HG03103 (cell line): ENCODE results near the gene LRP2BP.

Experiments
- ATAC-seq: cut with Tn5 transposase; IDR thresholded peaks from one replicate; pipeline ENCODE4 v1.9.1; 2021; ENCODE audit warnings: low read depth; ENCODE audit not compliant: unreplicated experiment

LRP2BP gene

GRCh38 chr4:185395238-185395955 is at the start of gene LRP2BP:
LRP2BP (minus strand) TSS chr4:185395924; CDS start chr4:185378186, 17,738 bp downstream.
- ATAC-seq = no peak

- ATAC-seq = no peak
Observed at GRCh38 chr4:185445209-185445608, 49.5 kb upstream of the LRP2BP start.

- no peak for ATAC-seq
Observed at GRCh38 chr4:185441479-185441878, 45.8 kb upstream of the LRP2BP start.

- ATAC-seq = peak; percentile 58
Observed at GRCh38 chr4:185437809-185438208, 42.1 kb upstream of the LRP2BP start.

- ATAC-seq = no peak
Observed at GRCh38 chr4:185435466-185435865, 39.7 kb upstream of the LRP2BP start.

GRCh38 chr4:185429660-185430059 is 33.9 kb upstream of the LRP2BP start:
- ATAC-seq = no peak

GRCh38 chr4:185426960-185427688 is 31.4 kb upstream of the LRP2BP start:
- no peak for ATAC-seq

GRCh38 chr4:185425647-185426352 is 30.1 kb upstream of the LRP2BP start, which contains the start of gene UFSP2:
UFSP2 (minus strand) TSS chr4:185425964; CDS start chr4:185425868, 96 bp downstream.
- peak; percentile 88 for ATAC-seq

GRCh38 chr4:185424905-185425646 is 29.4 kb upstream of the LRP2BP start:
- no peak for ATAC-seq

- no peak for ATAC-seq
Observed at GRCh38 chr4:185421366-185422124, 25.8 kb upstream of the LRP2BP start.

- ATAC-seq = no peak
Observed at GRCh38 chr4:185416955-185417354, 21.2 kb upstream of the LRP2BP start.

GRCh38 chr4:185412412-185412811 is 16.7 kb upstream of the LRP2BP start:
- no peak for ATAC-seq

GRCh38 chr4:185411849-185412248 is 16.1 kb upstream of the LRP2BP start:
- no peak for ATAC-seq

- no peak for ATAC-seq
Observed at GRCh38 chr4:185408432-185408831, 12.7 kb upstream of the LRP2BP start.

GRCh38 chr4:185405296-185405999 is 9.7 kb upstream of the LRP2BP start:
- ATAC-seq = no peak

GRCh38 chr4:185404031-185404430 is 8.3 kb upstream of the LRP2BP start:
- ATAC-seq = no peak

- no peak for ATAC-seq
Observed at GRCh38 chr4:185399466-185399865, 3.7 kb upstream of the LRP2BP start.

GRCh38 chr4:185398618-185399017 is 2.9 kb upstream of the LRP2BP start:
- no peak for ATAC-seq

- no peak for ATAC-seq
Observed at GRCh38 chr4:185396724-185397385, 1.1 kb upstream of the LRP2BP start, which contains the start of gene ANKRD37. ANKRD37 (plus strand) TSS chr4:185396841; CDS start chr4:185396924, 83 bp downstream.
